GM12878 (cell line): ENCODE results near the gene SPATA31D3. TPM values are rescaled to one million over a fixed set of nuclear protein-coding genes. Genes with fewer than 3 reads are reported as not detected.

Experiments used
- ATAC-seq: fragments of 200-7000 bp; cut with Tn5 transposase; 3 replicates; pipeline ENCODE4 v1.9.1; 2020; ENCODE audit warnings: mild to moderate bottlenecking, moderate library complexity
- BruUV-seq: library from RNA; stranded (reverse); fragments of 400-500 nt; replicated peaks from 2 replicates; lab custom pipeline; 2021; lab: Mats Ljungman, UMichigan
- CTCF ChIA-PET: fragments of 300-600 bp; sonication (Branson Sonifier 250); formaldehyde crosslinking; extraction: SDS; loops from one replicate; lab custom pipeline; 2021; ENCODE audit warnings: inconsistent platforms; lab: Yijun Ruan, JAX
- POLR2A ChIA-PET: fragments of 350-600 bp; formaldehyde crosslinking; extraction: SDS; loops from one replicate; lab custom pipeline; 2021; ENCODE audit warnings: inconsistent platforms; lab: Charles Lee
- RAD21 ChIA-PET: fragments of 300-600 bp; sonication (Branson Sonifier 250); formaldehyde crosslinking; loops from one replicate; lab custom pipeline; 2023; ENCODE audit warnings: antibody characterized with exemption; ENCODE audit not compliant: unreplicated experiment; lab: Charles Lee
- SMC1A ChIA-PET: fragments of 300-600 bp; sonication (Branson Sonifier 250); formaldehyde crosslinking; loops from one replicate; lab custom pipeline; 2023; ENCODE audit not compliant: unreplicated experiment, uncharacterized antibody; lab: Charles Lee
- DNase-seq: peaks from one replicate; pipeline ENCODE4 v3.0.0-alpha.2; 2011; ENCODE audit warnings: low read depth, low spot score
- FAIRE-seq: peaks from 3 replicates; lab custom pipeline; 2011; peaks lifted over from hg19 to GRCh38; lab: Jason Lieb, UNC
- H2AFZ ChIP-seq: 2 replicates; pipeline ENCODE4 v1.6.0; 2011; ENCODE audit warnings: low read depth, low read length, control low read depth; ENCODE audit not compliant: control insufficient read depth
- H3K27ac ChIP-seq: 2 replicates; pipeline ENCODE4 v1.5.1; 2011; ENCODE audit warnings: control low read depth; ENCODE audit not compliant: control insufficient read depth, insufficient read depth
- H3K27me3 ChIP-seq, 2 experiments: replicated peaks in 1 of 2; 2 replicates each; pipeline versions ENCODE4 v1.6.0 to v1.6.1; 2011; ENCODE audit warnings: low read length in 1 of 2; ENCODE audit not compliant: control insufficient read depth in 2 of 2, insufficient read depth in 2 of 2
- H3K36me3 ChIP-seq, 2 experiments: 2 replicates each; pipeline ENCODE4 v1.5.1; 2011; ENCODE audit warnings: low read length in 1 of 2; ENCODE audit not compliant: control insufficient read depth in 2 of 2, insufficient read depth in 2 of 2
- H3K4me1 ChIP-seq: 2 replicates; pipeline ENCODE4 v1.6.1; 2011; ENCODE audit warnings: mild to moderate bottlenecking, low read length, moderate library complexity, mixed read lengths; ENCODE audit not compliant: control insufficient read depth, insufficient read depth
- H3K4me2 ChIP-seq: 2 replicates; pipeline ENCODE4 v1.6.0; 2011; ENCODE audit warnings: control low read depth; ENCODE audit not compliant: control insufficient read depth, insufficient read depth
- H3K4me3 ChIP-seq: fragments of 200-600 bp; sonication (generic); 2 replicates; pipeline ENCODE4 v1.5.1; 2016
- H3K79me2 ChIP-seq: 2 replicates; pipeline ENCODE4 v1.6.0; 2011; ENCODE audit warnings: low read length; ENCODE audit not compliant: control insufficient read depth, insufficient read depth
- H3K9ac ChIP-seq: 2 replicates; pipeline ENCODE4 v1.8.0; 2011; ENCODE audit warnings: low read length, control low read depth, mixed read lengths; ENCODE audit not compliant: control insufficient read depth, insufficient read depth
- H3K9me3 ChIP-seq: replicated peaks from 3 replicates; pipeline ENCODE4 v1.5.1; 2011; ENCODE audit warnings: mild to moderate bottlenecking, low read length; ENCODE audit not compliant: control insufficient read depth, insufficient read depth
- H4K20me1 ChIP-seq: 2 replicates; pipeline ENCODE4 v1.6.0; 2011; ENCODE audit not compliant: control insufficient read depth, insufficient read depth
- BHLHE40 ChIP-seq, 2 experiments: fragments of 450-650 bp in 1 of 2; IDR thresholded peaks; 2 replicates each; pipeline ENCODE4 v1.6.1; 2011 to 2017; ENCODE audit warnings: low read depth in 2 of 2, borderline replicate concordance in 1 of 2, improper control_type of control experiment in 1 of 2, low read length in 1 of 2, mild to moderate bottlenecking in 1 of 2
- CEBPB ChIP-seq, 2 experiments: fragments of 150-350 bp in 1 of 2; IDR thresholded peaks; 2 replicates each; pipeline ENCODE4 v1.6.1; 2012 to 2014; ENCODE audit warnings: low read depth in 2 of 2, low read length in 2 of 2, borderline replicate concordance in 1 of 2, inconsistent platforms in 1 of 2
- CEBPZ ChIP-seq: fragments of 150-350 bp; IDR thresholded peaks from 2 replicates; pipeline ENCODE4 v1.6.1; 2016; ENCODE audit warnings: low read depth, low read length
- CHD1 ChIP-seq: IDR thresholded peaks from 2 replicates; pipeline ENCODE4 v1.6.1; 2012; ENCODE audit warnings: low read depth, low read length, improper control_type of control experiment
- HDAC6 ChIP-seq: fragments of 200-600 bp; sonication (generic); IDR thresholded peaks from one replicate; pipeline ENCODE4 v1.8.0; 2017; ENCODE audit warnings: antibody characterized with exemption; ENCODE audit not compliant: unreplicated experiment
- IRF4 ChIP-seq: IDR thresholded peaks from 2 replicates; pipeline ENCODE4 v1.6.1; 2011; ENCODE audit warnings: low read depth, low read length
- MTA3 ChIP-seq: IDR thresholded peaks from 2 replicates; pipeline ENCODE4 v1.6.1; 2012; ENCODE audit warnings: low read length, inconsistent platforms, borderline replicate concordance
- PAX5 ChIP-seq: IDR thresholded peaks from 2 replicates; pipeline ENCODE4 v1.6.1; 2011; ENCODE audit warnings: low read depth, low read length, borderline replicate concordance
- SIX5 ChIP-seq: IDR thresholded peaks from 2 replicates; pipeline ENCODE4 v1.6.1; 2011; ENCODE audit warnings: mild to moderate bottlenecking, low read depth, low read length, moderate library complexity; ENCODE audit not compliant: severe bottlenecking
- SPI1 ChIP-seq: IDR thresholded peaks from 2 replicates; pipeline ENCODE4 v1.6.1; 2011; ENCODE audit warnings: low read depth, mild to moderate bottlenecking, low read length, moderate library complexity, borderline replicate concordance; ENCODE audit not compliant: insufficient read depth
- TAF1 ChIP-seq: IDR thresholded peaks from 2 replicates; pipeline ENCODE4 v1.6.1; 2011; ENCODE audit warnings: mild to moderate bottlenecking, low read depth, low read length, borderline replicate concordance
- TBL1XR1 ChIP-seq: IDR thresholded peaks from 2 replicates; pipeline ENCODE4 v1.6.1; 2012; ENCODE audit warnings: low read depth, low read length, improper control_type of control experiment
- YY1 ChIP-seq: IDR thresholded peaks from 2 replicates; pipeline ENCODE4 v1.6.1; 2011; ENCODE audit warnings: low read depth, mild to moderate bottlenecking, low read length
- ZBTB40 ChIP-seq: fragments of 450-650 bp; IDR thresholded peaks from 2 replicates; pipeline ENCODE4 v1.6.1; 2016; ENCODE audit warnings: mild to moderate bottlenecking, moderate library complexity, borderline replicate concordance
- WGBS: methylation state at CpG from one replicate; pipeline ENCODE4 v1.1.6; 2016; ENCODE audit warnings: low lambda C conversion rate; ENCODE audit not compliant: insufficient replicate concordance, insufficient coverage; ENCODE audit errors: missing lambda C conversion rate; 5-methylcytosine and 5-hydroxymethylcytosine counted together
- in situ Hi-C: fragments of 300-500 bp; cut with MboI; formaldehyde crosslinking; loops from 9 replicates; pipeline ENCODE4 v1.14.3; 2018; ENCODE audit warnings: mixed read lengths
- intact Hi-C: fragments of 100-400 bp; cut with micrococcal nuclease; formaldehyde crosslinking; loops from one replicate; pipeline ENCODE4 v1.14.2; 2022; ENCODE audit not compliant: unreplicated experiment
- polyA plus RNA-seq, 11 experiments: library from polyadenylated mRNA; depleted of rRNA in 4 of 11; unstranded in 6 of 11; stranded (reverse) in 5 of 11; fragments of >200 nt; fragmentation: Nextera tagmentation in 4 of 11; fragmentation: Illumina TruSeq in 1 of 11; extraction: Ambion mirVana in 4 of 11; extraction: Trizol in 1 of 11; gene quantifications; 1 replicate in 1 of 11; 2 replicates in 10 of 11; pipeline versions ENCODE4 v1.2.1 to v1.2.3, GENCODE V29; 2011 to 2016; ENCODE audit warnings: inconsistent platforms in 2 of 11, missing spikeins in 2 of 11, low read depth in 1 of 11
- total RNA-seq, 4 experiments: library from RNA; depleted of rRNA in 3 of 4; stranded (reverse); fragments of >200 nt in 3 of 4; fragmentation: Illumina TruSeq in 1 of 4; extraction: Trizol in 1 of 4; gene quantifications; 2 replicates each; pipeline versions ENCODE4 v1.2.1 to v1.2.3, GENCODE V29; 2013 to 2021

Gene SPATA31D3
- total and polyA plus RNA-seq, 10 of the 15 experiments (the other 5 are each of a cell fraction or from before 2014, with no cell fraction given): not detected

- TF ChIP-seq SIX5: no peak
These were observed 44.4 kb upstream of the SPATA31D3 start (continued) for GRCh38 chr9:81898851-81899250.

GRCh38 chr9:81902196-81902595 lies 41.1 kb upstream of the SPATA31D3 start:
- Histone ChIP-seq H4K20me1 (no peaks in the 10 kb centered on the region), H3K36me3 (no peaks in the 10 kb centered on the region), H3K4me2 (no peak overlapping the region), H2AFZ (no peak overlapping the region), H3K4me1 (no peaks in the 10 kb centered on the region), H3K79me2 (no peaks in the 10 kb centered on the region), H3K27ac (no peak overlapping the region), H3K27me3 (no peaks in the 10 kb centered on the region), H3K4me3 (no peak overlapping the region), H3K9me3 (no peaks in the 10 kb centered on the region), H3K9ac (no peak overlapping the region)
- POLR2A ChIA-PET: no interaction called here
- in situ Hi-C loops (no loop called here), intact Hi-C loops (no loop called here)
- WGBS: 15% methylated on average over 2 of the region's 2 CpGs
- ATAC-seq (no peak), FAIRE-seq (no peak), DNase-seq (no peak)
- CTCF ChIA-PET: no interaction called here
- BruUV-seq: no TSS peak
- SMC1A ChIA-PET: no interaction called here
- RAD21 ChIA-PET: no interaction called here
- TF ChIP-seq MTA3: no peak
- no peak for TF ChIP-seq CEBPB (IDR thresholded peaks at IDR 0.05; ENCODE audit: borderline replicate concordance in 1 of 2, low read depth in 2 of 2, low read length in 2 of 2)
- TF ChIP-seq CHD1: no peak
- no peak for TF ChIP-seq IRF4
- TF ChIP-seq HDAC6: no peak
- no peak for TF ChIP-seq ZBTB40
- TF ChIP-seq PAX5: no peak
- no peak for TF ChIP-seq YY1
- TF ChIP-seq TBL1XR1: no peak
- no peak for TF ChIP-seq TAF1
- TF ChIP-seq CEBPZ: no peak
- TF ChIP-seq SPI1: no peak
- TF ChIP-seq BHLHE40 (IDR thresholded peaks at IDR 0.05; ENCODE audit: borderline replicate concordance in 1 of 2, low read depth in 2 of 2, low read length in 1 of 2): no peak
